GM18519 (cell line): ENCODE results near the gene ANKRD28.

Experiments
- ATAC-seq: cut with Tn5 transposase; IDR thresholded peaks from one replicate; pipeline ENCODE4 v1.9.1; 2021; ENCODE audit warnings: mild to moderate bottlenecking, moderate library complexity; ENCODE audit not compliant: unreplicated experiment, low FRiP score

The ANKRD28 gene

DNA sequence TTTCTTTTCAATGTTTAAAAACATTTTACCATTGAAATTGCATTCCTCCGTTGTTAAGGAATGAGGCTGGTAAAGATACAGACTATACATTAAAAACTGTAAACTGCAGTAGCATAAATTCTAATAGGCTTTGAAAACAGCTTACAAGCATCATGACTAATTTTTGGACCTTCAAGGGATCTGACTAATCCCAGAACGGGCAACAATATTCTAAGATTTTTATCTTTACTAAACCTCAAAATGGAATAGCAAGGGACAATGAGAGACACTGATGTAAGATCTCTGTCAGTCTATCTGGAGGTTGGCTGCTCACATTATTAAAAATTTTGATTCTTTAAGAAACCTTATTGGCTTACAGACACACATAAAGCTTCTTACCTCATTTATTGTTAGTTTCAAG is 121.5 kb downstream of the ANKRD28 start:
- no peak for ATAC-seq

DNA sequence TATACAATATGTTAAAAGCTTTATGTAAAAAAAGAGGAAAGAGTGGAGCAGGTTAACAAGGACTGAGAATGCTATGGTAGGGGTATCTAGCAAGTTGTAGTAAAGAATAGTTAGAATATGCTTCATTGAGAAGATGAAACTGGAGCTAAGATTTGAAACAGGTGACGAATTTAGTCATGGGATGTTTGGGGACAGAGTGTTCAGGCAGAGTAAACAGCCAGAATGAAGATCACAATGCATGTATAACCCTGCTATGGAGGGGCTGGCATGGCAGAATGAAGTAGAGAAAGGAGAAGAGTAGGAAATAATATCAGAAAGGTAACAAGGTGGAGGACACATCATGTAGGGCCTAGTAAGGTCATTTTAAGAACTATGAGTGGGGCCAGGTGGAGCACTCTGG is 124.2 kb downstream of the ANKRD28 start:
- ATAC-seq, result no peak

DNA sequence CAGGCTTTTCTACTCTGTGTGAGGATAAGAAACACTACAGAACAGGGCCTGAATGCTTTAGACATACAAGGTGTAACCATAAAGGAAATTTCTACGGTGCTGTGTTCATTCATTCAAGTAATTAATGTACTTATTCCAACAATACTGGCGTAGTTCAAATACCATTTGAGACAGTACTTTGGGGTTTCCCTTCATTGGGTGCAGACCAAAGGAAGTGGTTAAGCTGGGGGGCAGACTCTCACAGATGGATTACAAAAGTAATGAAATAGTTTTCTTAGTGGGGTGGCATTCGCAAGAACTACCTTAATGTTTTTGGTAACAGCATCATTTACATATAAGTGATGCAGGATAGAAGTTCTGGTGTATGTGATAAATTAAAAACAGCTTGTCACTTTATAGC is 130.3 kb downstream of the ANKRD28 start:
- no peak for ATAC-seq

DNA sequence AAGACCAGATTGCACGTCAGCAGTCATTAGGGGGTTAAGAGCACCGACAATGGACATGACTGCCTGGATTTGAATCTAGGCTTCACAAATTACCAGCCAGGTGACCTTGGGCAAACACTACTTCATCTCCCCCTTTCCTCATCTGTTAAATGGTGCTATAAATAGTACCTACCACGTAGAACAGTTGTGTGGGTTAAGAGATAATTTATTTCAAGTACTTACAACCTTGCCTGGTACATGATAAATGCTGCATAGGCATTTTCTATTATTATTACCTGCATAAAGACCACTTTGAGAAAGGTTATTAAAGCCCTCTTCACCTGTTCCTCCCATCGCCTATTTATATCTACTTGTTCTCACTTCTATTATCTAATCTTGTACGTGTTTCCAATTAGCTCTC is 131.5 kb downstream of the ANKRD28 start:
- no peak for ATAC-seq

DNA sequence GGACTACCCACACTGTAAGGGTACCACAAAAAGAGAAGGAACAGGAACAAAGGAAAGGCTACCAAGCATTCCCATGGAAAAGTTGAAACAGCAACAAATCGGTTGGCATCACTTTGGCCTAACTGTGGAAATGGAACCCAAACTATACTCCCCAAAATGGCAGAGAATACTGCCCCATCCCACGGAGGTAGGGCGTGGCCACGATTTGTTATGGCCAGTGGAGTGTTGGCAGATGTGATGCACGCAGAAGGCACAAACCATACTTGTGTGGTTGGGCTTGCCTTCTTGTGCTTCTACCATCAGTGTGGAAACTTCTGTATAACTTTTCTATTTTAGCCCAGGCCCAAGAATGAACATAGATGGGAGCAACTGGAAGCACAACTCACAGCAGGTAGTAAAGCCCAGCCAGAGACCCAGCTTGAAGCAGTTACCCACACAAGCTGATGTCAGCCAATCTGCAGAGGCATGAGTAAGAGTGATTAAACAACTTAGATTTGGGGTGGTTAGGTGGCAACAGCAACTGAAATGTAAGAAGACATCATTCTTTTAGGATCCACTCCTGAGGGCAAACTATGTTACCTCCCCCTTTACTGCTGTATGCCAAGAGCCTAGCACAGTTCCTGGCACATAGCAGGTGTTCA is 132.1 kb downstream of the ANKRD28 start:
- no peak for ATAC-seq

DNA sequence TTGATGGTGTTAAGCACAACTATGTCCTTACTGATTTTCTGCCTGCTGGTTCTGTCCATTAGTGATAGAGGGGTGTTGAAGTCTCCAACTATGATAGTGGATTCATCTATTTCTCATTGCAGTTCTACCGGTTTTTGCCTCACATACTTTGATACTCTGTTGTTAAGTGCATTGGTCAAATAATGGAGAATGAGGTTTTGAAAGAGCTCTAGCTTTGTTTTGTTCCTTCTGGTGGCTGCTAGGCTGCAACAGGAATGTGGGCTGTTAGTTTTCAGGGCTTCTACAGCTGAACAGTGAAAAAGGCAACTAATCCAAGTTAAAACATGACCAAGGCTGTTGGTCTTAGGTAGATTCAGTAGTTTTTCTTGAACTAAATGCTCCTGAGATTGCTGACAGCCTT is 133.6 kb downstream of the ANKRD28 start:
- no peak for ATAC-seq

DNA sequence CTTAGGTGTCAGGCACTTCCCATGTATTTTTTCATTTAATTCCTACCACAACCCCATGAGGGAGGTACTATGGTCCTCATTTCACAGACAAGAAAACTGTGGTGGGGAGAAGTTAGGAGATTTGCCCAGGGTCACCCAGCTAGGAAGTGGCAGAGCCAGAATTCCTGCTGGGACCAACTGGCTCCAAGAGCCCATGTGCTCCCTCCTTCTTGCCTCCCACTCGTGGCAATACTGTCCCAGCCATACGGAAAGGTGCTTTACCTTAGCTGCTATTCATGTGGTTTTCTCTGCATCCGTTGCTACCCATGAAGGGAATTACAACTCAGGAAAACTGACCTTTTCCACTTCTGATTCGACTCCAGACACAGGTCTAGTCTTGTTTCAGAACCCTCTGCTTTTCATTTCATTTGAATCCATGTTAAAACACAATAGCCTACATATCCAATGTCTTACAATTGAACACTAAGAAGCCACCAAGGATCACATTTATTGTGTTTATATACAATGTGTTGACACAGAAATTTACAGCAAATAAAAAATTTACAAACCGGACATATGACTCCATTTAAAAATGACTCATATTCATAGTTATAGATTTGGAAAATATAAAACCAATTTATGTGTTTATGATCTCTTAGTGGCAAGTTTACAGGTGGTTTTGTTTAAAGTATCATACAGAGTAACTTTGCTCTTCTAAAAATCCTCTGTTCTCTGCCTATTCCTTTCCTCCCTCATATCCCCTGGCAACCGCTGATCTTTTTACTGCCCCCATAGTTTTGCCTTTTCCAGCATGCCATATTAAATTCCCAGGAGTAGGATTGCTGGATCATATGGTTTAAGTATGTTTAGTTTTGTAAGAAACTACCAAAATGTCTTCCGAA is 137.5 kb downstream of the ANKRD28 start:
- ATAC-seq, result no peak

DNA sequence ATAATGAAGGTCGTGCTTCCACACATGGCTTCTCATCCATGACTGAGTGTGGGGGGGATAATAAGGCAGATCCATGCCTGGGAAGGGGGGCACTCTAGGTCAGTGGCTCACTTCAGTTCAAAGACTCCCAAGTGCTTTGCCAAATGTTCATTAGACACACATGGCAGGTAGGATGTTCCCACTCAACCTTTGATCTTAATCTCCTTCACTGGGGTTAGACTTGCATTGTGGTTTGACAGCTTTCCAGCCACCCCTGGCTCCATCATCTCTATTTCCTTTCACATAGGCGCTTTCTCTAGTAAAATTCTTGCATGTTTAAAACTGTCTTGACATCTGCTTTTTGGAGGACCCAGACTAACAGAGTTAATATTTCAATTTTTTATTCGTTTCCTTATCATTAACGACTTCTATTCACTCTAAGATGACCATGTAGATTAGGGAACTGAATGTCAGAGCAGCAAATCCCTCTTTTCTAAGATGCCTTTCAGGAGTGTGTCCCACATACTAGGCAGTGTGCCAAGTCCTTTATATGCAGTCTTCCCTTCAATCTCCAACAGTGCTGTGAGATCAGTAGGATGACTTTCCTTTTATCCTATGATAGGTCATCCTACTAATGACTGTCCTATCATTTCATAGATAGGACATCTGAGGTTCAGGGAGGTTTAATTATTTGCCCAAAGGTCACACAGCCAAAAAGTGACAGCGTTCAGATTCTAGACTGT is 138.4 kb downstream of the ANKRD28 start:
- ATAC-seq, result no peak

DNA sequence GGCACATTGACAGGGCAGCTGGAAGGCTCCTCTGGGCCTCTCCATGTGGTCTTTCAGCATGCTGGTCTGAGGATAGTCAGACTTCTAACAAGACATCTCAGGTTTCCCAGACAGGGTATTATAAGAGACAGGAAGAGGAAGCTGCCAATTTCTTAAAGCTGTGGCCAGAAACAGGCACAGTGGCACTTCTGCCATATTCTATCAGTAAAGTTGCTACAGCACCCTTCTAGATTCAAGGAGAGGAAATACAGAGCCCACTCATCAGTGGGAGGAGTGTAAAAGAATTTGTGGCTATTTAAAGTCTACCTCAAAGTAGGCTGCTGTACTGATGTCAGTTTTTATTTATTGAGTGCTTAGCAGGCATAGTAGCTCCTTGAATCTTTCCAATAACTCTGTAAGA is 140.8 kb downstream of the ANKRD28 start:
- ATAC-seq, result no peak

DNA sequence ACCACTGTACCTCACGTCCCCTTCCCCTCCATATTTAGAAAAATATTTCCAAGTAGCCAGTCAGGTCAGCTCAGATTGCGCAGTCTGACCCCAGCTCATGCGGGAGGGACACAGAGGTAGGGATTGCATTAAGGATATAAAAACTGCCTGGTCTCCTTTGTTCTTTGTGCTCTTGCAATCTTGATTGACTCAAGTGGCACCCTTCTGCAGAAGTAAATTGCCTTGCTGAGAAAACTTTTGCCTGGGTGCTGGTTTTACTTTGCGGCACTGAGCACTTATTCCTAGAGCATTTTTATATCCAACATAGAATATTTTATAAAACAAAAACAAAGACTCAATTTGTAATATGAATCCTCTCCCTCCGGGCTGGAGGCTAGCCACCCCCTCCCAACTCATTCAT is 141.4 kb downstream of the ANKRD28 start:
- ATAC-seq, result no peak

DNA sequence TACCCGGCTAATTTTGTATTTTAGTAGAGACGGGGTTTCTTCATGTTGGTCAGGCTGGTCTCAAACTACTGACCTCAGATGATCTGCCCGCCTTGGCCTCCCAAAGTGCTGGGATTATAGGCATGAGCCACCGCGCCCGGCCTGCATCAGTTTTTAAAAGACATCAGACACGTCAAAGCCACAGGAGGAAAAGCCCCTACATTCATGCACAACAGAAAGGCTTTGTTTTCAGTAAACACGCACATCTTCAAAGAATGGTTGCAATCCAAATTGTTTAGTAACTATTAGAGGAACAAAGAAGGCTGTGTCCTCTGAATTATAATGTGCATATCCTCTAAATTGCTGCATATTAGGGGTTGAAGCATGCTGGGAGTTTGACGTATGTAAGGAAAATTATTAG is 142.9 kb downstream of the ANKRD28 start:
- ATAC-seq, result no peak

DNA sequence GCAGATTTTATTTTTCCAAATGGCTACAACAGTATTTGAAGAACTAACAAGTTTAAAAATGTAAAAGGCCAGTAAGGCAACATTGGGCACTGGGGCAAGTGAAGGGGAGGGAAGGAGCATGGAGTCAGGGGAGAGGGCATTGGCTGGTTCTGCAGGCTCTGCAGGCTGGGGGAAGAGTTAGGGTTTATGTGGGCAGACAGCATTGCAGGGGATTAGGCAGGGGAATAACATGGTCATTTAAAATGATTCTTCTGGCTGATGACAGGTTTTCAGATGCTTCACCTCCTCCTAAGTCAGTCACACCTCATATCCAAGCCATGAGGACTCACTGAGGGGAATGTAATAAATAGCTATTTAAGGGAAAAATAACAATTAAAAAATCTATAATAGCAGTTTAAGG is 143.7 kb downstream of the ANKRD28 start:
- ATAC-seq, result no peak

DNA sequence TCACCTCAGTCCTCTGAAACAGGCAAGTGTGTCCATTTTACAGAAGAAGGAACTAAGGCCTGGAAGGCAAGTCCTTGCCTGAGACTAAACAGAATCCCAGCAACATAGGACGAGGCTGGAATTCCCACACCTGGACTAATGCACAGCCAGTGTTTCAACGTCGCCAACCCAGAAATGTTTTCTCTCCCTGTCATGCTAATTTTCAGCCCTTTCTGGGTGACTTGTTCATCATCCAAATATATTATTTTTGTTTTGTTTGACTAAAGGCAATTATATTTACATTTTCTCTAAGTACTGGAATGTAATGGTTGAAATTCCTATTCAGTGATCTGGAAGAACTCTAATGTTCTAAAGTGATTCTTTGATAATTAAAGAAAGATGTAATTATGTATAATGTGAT is 144.5 kb downstream of the ANKRD28 start:
- ATAC-seq, result no peak

DNA sequence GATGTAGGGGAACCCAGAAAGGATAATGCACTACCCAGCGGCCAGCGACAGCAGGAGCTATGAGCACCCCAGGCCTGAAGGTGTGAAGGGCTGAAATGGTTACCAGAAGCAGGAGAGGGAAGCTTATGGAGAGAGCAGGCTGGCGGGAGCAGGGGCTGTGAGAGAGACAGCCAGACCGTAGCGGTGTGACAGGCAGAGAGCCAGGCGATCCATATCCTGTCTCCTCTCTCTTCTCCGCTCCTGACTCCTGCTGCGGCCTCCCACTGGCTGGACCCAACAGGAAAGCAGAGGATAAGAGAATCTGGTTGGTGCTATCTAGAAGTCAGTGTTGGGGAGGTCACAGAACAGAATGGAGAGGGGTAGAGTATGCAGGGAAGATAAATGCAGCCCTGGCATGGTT is 146.4 kb downstream of the ANKRD28 start:
- ATAC-seq, result no peak

DNA sequence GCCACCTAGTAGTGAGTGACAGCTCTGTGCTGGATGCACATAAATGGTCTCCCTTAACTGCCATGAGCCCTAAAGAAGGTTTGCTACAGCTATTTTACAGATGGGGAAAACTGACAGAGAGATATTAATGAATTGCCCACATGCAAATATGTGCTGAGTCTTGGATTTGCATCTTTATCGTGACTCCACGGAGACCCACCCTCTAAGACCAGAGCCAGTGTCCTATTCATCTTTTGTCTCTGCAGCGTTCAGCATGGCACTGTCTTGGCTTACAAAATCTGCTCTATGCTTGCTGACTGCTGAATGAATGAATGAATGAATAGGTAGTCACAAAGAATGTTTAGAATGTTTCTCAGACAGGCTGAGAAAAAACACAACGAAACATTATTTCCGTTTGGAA is 147.9 kb downstream of the ANKRD28 start:
- no peak for ATAC-seq

DNA sequence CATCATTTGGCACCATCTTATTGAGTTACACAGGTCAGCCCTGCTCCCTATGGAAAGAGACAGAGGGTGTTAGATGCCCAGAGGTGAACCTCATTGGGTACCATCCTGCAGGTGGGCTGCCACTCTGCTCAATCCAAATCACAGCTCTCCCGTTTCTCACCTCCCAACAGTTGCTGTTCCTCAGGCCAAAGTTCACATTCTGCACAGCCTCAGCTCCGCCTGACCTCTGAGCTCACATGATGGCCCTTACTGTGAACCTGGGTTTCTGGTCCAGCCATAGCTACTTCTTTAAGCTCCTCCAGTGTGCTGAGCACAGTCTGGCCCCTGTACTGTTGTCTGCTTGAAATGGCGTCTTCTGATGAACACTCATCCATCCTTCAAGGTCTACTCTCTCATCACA is 148.4 kb downstream of the ANKRD28 start:
- ATAC-seq, result no peak

DNA sequence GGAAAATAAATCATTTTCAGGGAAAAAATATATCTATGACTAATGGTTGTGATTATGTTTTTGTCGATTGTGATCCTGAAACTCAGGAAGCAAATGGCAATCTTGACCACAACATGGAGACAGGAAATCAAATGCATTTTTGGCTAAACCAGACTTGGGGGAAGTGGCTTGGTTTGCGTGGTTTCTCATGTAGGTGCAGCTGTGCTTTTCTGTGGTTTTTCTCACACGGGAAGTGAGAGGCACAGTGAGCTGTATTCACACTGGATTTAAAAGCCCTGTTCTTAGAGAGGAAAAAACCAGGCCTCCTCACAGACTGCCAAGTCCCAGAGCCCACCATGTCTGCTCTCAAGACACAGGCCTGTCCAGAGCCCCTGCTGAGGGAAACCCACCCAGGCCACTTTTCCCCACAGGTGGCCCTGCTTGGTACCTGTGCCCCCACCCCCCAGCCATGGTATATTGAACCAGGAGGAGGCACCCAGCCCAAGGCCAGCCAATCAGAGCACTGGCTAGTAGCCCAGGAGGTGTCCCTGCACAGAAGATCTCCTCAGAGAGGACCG is 150.1 kb downstream of the ANKRD28 start:
- ATAC-seq, result peak; percentile 81

DNA sequence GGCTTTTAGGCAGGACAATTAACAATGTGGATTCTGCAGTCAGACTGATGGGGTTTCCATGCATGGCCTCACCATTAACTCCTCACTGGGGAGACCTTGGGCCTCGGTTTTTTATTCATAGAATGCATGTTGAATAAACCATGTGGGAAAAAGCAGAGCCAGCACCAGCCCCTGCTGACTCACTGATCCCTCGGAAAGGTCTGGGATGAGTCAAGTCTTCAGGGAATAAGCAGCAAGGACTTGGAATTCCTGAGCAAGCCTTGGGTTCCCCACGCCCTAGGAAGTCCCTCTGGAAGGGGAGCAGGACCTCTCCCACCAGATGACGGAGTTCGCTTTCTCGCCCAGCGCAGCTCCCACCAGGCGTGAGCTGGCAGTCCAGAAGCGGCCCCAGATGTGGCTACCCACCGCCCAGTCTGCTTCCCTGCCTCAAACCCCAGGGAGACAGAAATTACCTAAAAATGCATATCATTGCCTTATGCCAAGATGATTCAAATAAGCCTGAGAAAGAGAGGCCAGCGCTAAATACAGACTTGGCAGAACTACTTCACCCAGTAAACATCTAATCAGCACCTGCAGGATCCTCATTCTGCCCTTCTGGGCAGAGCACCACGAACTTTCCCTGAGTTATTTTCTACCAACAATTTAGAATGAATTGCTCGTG is 150.8 kb downstream of the ANKRD28 start:
- no peak for ATAC-seq

DNA sequence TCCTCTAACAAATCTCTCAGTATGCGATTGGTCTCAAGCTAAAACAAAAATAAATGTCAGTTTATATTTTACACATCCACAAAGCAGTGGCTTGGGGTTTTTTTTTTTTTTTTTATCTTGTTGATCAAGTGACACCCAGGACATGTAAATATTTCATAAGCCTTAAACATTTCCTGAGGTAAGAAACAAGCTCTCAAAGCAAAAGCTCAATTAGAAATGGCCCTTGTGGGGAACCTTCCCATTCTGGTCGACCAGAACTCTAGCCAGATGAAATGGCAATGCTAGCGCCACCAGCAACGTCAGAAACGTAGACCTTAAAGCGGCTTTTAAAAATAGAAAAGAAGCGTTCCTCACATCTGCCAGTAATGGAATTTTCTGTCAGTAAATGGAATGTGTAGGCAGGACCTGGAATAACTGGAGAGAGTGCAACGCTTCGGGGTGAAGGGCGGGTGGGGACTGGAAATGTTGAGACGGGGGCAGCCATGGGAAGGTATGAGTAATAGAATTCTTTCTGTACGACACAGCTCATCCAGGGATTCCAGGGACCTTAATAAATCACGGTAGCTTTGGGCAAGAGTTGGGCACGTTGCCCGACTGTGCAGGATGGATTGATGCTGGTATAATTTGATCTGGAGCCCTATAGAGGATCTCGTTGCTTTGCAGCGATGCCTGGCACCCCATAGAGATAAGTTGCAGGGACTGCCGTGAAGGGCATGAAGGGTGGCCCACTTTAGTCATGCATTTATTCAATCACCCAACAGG is 151.9 kb downstream of the ANKRD28 start:
- ATAC-seq, result no peak

DNA sequence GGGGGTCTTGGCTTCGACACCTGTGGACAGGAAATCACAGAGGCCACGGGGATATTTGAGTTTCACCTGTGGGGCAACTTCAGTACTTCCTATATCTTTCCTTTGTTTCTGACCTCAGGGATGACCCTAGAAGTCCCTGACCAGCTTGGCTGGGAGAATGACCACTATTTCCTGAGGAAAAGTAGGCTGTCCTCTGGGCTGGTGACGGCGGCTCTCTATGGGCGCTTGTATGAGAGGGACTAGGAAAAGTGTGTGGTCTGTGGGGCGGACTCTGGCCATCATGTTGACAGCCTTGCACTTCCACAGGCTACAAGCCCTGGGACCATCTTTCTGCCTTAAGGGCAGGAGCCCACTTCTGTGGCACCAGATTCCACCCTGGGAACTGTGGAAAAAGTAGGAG is 152.5 kb downstream of the ANKRD28 start:
- ATAC-seq, result no peak
